ENCODE results near the gene ABI3BP.
"Not testable (repeated sequence)": the region's sequence is repeated elsewhere in the genome, so short reads cannot be mapped to it uniquely, and the experiment has no call there.

ABI3BP gene

DNA sequence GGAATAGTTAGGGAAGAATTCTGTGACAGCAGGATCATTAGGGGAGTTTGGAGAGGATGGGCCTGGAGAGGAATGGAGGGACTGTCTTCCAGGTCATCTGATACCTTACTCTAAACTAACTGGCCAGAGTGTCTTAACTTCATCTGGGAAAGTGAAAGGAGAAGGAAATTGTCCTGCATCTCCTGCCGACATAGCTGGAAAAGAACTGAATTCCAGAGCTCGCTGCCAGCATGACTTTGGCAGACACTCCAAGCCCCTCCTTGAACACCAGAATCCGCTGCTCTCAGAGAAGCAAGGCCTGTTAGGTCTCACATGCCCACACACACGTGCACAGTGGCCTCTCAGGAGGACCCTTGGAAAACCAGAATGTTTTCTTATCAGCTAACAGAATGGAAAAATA, 10.5 kb downstream of the ABI3BP start:
- DNase-seq: no peak

- no peak for DNase-seq
These were observed 11.9 kb downstream of the ABI3BP start for GRCh38 chr3:100981164-100981911.

DNA sequence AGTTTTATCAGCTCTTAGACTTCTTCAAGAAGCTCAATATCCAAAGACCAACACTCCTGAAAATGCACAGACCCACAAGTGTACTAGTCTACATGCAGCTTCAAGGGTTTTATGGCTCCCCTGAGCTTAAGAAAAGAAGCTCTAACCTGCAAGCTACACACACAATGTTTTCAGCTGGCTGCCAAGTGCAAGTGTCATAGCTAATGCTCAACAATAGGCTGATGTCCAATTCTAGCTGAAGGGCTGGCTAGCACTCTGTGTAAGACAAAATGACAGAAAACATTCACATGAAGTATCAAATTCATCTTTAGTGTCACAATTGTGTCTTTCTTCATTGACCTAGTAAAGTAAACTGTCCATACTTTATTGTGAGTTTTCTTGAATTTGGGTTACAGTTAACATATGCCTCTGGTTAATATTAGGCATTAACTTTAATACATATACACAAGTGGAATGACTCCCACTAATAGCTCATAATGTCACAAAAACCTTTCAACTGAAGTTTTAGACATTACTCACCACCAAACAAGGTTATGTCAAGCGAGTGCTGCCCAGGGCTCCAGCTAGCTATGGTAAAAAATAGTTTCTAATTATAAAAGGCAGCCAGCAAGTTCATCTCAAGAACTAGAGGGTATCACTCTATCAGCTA, 15.1 kb downstream of the ABI3BP start:
- no peak for DNase-seq

GRCh38 chr3:100976611-100977010, 16.6 kb downstream of the ABI3BP start:
- no peak for DNase-seq

DNA sequence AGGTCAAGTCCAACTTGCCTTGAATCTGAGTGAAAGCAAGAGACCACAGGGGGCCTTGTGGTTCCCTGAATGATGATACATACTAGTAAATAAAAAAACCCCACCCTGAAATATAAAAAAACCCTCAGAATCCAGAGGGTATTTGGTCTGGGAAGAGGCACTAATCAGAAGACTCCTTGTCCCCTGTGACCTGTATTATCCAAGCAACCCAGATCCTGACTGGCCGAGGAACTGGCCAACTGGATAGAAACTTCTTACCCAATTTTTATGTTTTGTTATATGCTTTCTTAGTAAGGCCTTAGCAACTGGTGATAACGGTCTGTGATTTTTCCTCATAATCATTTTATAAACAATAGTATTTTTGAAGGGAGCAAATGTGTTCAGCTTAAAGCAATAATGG, 17.5 kb downstream of the ABI3BP start:
- no peak for DNase-seq

- DNase-seq: no peak
These were observed 19.6 kb downstream of the ABI3BP start for GRCh38 chr3:100973594-100973993.

DNA sequence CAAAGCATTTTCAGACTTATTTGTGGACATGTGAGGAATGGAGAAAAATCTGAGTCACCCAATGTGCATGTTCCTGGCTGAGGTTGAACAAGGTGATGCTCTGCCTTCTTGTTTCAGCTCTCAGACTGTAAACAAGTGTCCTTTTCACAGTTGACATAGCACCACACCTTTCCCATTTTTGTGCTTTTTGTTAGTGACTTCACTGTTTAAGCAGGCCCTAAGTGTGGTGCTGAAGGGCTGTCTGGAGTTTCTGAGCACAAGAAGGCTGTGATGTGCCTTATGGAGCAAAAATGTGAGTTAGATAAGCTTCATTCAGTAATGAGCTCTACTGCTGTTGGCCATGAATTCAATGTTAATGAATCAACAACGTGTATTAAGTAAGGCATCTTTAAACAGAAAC, 20.4 kb downstream of the ABI3BP start:
- DNase-seq: no peak

DNA sequence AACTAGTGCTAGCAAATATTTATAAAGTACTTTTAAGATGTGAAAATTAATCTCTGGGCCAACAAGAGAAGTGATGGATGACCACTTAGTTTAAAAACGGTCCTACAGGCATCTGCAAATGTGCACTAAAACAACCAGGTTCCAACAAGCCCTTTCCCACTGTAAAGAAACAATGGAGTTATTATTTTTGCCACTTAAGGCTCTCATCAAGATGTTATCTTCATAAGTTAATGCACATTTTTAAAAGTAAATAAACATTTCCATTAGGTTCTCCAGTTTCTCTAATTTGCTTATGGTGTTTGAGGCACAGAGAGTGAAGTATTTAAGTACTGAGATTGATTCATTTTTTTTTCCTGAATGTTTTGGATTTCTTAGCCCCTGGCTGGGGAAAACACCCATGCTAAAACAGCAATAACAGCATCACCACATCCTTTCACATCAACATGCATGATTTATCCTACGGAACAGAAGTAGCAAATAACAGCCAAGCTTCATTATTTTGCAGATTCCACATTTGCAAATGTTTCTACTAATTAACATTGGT, 20.8 kb downstream of the ABI3BP start:
- no peak for DNase-seq

GRCh38 chr3:100971798-100972197, 21.4 kb downstream of the ABI3BP start:
- no peak for DNase-seq

DNA sequence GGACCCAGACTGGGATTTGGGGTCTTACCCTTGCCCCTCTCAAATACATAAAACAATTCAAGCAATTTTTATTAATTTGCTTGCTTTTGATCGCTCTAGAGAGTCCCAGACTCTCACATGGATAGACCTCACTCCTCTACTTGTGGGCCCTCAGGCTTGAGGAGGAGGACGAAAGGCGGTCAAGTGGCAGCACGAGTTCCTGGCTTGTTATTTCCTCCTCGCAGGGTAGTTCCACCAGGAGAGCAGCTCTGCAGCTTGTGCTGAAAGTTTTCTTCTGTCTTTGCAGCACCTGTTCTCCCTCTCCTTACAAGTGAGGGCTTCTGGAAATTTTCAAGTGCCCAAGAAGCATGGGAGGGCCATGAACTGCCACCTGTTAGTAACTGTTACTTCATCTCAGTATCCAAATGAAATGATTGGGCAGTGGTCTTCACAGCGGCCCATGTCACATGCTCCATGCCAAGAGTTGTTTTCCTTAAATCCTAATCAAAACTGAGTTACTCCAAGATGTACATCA, 22.7 kb downstream of the ABI3BP start:
- DNase-seq: no peak

DNA sequence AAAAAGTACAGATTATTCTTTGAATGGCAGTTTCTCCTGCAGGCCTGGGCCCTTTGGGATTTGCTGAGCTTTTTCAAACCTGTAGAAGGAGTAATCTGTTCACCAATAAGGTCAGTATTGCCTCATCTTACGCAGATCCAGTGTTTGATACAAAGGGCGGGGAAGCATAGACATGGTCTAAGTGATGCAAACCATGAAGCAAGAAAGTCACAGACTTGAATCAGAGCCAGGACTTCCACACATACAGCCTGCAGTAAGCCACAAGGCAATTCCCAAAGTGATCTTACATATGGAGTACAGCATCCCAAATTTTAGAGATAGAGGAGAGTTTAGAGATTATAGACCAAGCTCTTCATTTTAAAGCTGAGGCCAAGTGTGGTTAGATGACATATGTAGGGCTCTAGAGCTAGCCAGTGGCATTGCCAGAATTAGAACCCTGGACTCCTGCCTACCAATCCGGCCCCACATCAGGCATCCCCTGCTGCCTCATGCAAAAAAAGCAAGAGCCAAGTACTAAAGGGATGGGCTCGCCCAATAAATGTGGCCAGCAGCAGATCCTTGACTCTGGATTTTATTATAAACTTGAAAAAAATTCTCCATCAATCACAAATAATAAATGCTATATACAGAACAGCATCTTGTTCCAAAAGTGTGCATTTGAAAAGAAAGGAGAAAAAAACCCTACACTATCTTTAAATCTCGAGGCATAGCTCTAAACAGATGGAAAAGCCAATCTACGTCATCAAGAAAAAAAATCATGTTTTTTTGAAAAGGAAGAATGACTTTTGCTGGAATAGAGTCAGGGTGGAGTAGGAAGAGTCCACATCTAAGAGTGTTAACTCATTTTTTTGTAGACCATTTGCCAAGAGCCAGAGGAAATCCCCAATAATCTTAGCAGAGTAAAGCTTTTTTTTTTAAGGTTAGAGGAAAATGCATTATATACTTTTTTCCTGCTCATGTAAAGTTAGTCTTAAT, 24.0 kb downstream of the ABI3BP start:
- no peak for DNase-seq

DNA sequence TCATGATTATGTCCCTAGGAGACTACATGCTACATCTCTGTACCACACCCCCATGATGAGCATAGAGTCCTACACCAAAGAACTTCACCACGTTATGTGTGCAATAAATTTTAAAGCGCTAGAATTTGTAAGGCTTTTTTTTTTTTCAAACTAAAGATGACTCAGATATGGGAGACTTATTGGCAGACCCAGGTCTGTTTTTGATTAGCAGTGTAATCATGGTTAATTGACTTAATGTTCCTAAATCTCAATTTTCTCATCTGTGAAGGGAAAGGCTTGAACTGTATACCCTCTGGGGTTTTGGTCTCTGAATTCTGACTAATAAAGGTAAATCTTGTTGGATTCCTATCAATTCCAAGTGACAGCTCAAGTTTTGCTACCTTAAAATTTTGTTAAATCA, 26.4 kb downstream of the ABI3BP start:
- no peak for DNase-seq

GRCh38 chr3:100966049-100966491, 27.2 kb downstream of the ABI3BP start:
- DNase-seq: no peak

DNA sequence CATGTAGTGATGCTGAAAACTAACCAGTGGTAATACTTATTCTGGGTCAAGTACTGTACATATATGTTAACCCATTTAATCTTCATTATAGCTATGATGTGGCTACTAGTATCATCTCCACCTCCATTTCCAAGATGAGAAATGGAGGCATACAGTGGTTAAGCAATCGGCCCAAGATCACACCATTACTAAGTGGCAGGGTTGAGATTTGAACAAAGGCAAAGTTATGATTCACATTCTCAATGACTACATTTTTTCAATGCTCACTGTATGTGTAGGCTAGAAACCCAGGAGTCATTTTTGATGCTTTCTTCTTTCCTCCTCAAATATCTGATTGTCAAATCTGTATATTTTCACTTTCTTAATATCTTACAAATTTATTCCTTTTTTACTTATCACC, 30.2 kb downstream of the ABI3BP start:
- DNase-seq: no peak

- DNase-seq: no peak
These were observed 35.8 kb downstream of the ABI3BP start for GRCh38 chr3:100957261-100957986.

DNA sequence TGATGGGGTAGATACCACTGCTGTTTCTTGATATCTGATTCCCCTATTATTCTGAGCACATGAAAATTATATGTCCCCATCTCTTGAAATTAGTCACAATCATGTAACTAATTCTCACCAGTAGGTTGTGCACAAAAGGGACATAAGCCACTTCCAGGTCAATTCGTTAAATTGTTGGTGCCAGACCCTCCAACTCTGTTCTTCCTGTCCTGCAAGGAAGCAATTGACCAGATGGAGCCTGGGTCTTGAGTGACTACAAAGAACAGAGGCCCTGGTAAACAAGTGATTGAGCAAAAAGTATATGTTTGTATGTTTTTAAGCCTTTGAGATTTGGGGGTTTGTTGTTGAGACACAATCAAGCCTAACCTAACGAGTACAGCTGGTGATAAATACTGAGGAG, 36.9 kb downstream of the ABI3BP start:
- DNase-seq: no peak

GRCh38 chr3:100954990-100955389, 38.2 kb downstream of the ABI3BP start:
- no peak for DNase-seq

DNA sequence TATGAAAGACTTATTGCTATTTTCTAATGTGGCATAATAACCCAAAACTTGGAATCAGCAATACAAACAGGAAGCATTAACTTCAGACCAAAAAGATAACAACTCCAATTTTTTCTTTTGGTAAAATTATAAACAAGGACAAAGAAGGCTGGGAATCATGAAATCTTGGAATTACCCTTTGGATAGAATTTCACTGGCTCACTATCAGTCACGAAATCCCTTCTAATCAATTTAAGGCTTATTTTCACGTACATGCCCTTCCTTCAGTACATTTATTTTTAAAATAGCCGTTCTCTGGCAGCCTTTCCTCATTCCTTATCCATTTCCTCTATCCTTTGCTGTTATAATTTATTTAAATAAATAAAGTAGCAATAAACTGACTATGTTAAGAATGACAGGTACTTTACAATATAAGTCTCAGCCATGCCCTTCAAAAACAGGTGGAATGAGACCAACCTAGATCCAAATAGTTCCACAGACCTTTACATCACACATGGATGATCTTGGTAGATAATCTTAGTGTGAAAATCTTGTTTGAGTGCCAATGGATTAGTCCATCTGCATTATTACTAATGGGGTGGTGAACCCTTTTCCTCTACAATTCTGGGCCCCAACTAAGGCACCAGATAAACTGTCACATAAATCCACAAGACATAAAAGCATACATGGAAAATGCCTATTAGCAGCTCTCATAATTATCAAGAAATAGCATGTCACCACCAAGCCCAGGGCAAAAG, 38.9 kb downstream of the ABI3BP start:
- no peak for DNase-seq

DNA sequence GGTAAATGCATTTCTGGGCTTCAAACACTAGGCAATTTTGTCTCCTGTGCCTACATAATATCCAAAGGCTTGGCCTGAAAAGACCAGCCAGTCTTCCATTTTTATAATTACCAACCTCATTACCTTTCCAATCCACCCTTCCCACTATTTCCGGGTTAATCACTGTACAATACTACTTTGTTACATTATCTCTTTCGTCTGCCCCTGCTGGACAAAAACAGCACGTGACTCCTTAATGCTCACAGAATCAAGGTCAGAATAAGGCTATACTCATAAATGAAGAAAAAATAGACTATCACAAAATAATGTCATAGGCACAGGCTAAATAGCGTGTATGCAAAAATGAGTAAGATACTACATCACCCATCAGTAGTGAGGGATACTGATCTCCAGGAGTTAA, 40.1 kb downstream of the ABI3BP start:
- DNase-seq: no peak

DNA sequence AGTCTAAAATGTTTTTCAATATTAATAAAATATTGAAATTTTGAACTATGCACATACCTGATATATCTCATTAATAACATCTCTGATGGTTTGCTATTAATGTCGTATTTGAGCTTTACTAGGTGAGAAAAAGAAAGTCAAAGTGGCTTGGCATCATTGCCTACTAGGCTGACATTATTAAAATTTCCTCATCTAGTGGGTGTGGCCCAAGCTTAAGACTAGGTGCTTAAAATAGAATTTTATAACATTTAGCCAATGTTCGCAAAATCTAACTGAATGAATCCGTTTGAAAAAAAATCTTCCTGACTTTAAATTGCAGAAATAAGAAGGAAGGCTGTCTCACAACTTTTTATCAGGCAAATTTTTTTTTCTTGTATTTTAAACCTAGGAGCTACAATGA, 46.1 kb downstream of the ABI3BP start:
- no peak for DNase-seq

- not testable (repeated sequence) for DNase-seq
These were observed 47.1 kb downstream of the ABI3BP start for GRCh38 chr3:100946096-100946495.

Data from cerebellar nuclear complex (tissue), 1 donor.